Mesenchymal stem cell (in vitro differentiated cells and primary cell): ENCODE measurements around the gene PTPN12.
A peak's percentile ranks its signal among the peaks of the same experiment; 100 is the strongest.

ENCODE experiments used
- DNase-seq: peaks from one replicate; pipeline ENCODE4 v3.0.0-alpha.2; 2013
- H2AFZ ChIP-seq: one replicate; pipeline ENCODE4 v1.6.1; 2013; ENCODE audit warnings: low read depth, mild to moderate bottlenecking, control low read depth, inconsistent platforms, low read length, moderate library complexity
- H2AK5ac ChIP-seq: 2 replicates; pipeline ENCODE4 v1.6.1; 2013; ENCODE audit warnings: low read length, moderate library complexity, mild to moderate bottlenecking, inconsistent platforms; ENCODE audit not compliant: severe bottlenecking
- H2BK120ac ChIP-seq: one replicate; pipeline ENCODE4 v1.6.1; 2013; ENCODE audit warnings: low read depth, mild to moderate bottlenecking, inconsistent platforms, low read length, moderate library complexity
- H2BK12ac ChIP-seq, 2 experiments: one replicate each; pipeline ENCODE4 v1.6.1; 2013; ENCODE audit warnings: inconsistent platforms in 2 of 2, low read length in 2 of 2, mild to moderate bottlenecking in 2 of 2, moderate library complexity in 2 of 2, control low read depth in 1 of 2
- H2BK15ac ChIP-seq: one replicate; pipeline ENCODE4 v1.6.1; 2013; ENCODE audit warnings: mild to moderate bottlenecking, low read depth, inconsistent platforms; ENCODE audit not compliant: poor library complexity, severe bottlenecking
- H2BK5ac ChIP-seq: 2 replicates; pipeline ENCODE4 v1.6.1; 2013; ENCODE audit warnings: low read depth, mild to moderate bottlenecking, low read length, control low read depth, inconsistent platforms; ENCODE audit not compliant: poor library complexity, severe bottlenecking
- H3K14ac ChIP-seq, 2 experiments: one replicate each; pipeline ENCODE4 v1.6.1; 2013; ENCODE audit warnings: inconsistent platforms in 2 of 2, low read length in 2 of 2, control low read depth in 1 of 2, mild to moderate bottlenecking in 1 of 2, moderate library complexity in 1 of 2
- H3K18ac ChIP-seq, 2 experiments: one replicate each; pipeline ENCODE4 v1.6.1; 2013; ENCODE audit warnings: inconsistent platforms in 2 of 2, low read length in 2 of 2, control low read depth in 1 of 2, low read depth in 1 of 2, mild to moderate bottlenecking in 1 of 2
- H3K23ac ChIP-seq, 2 experiments: one replicate each; pipeline ENCODE4 v1.6.1; 2013; ENCODE audit warnings: inconsistent platforms in 2 of 2, low read length in 2 of 2, mild to moderate bottlenecking in 2 of 2, moderate library complexity in 2 of 2, control low read depth in 1 of 2
- H3K27ac ChIP-seq: 2 replicates; pipeline ENCODE4 v1.5.1; 2013; ENCODE audit warnings: mild to moderate bottlenecking, moderate library complexity, low read length, control low read depth, inconsistent platforms; ENCODE audit not compliant: poor library complexity, severe bottlenecking
- H3K27me3 ChIP-seq, 2 experiments: 2 replicates each; pipeline versions ENCODE4 v1.6.1 to v1.7.0; 2013; ENCODE audit warnings: low read length in 2 of 2, mild to moderate bottlenecking in 2 of 2, moderate library complexity in 2 of 2, control low read depth in 1 of 2, inconsistent platforms in 1 of 2; ENCODE audit not compliant: control insufficient read depth in 1 of 2, insufficient read depth in 1 of 2
- H3K36me3 ChIP-seq, 2 experiments: 2 replicates each; pipeline versions ENCODE4 v1.6.1 to v1.7.0; 2013; ENCODE audit warnings: low read length in 2 of 2, control low read depth in 1 of 2, inconsistent platforms in 1 of 2, low read depth in 1 of 2, mild to moderate bottlenecking in 1 of 2; ENCODE audit not compliant: insufficient read depth in 2 of 2, control insufficient read depth in 1 of 2
- H3K4ac ChIP-seq, 2 experiments: one replicate each; pipeline ENCODE4 v1.6.1; 2013; ENCODE audit warnings: inconsistent platforms in 2 of 2, low read length in 2 of 2, mild to moderate bottlenecking in 2 of 2, moderate library complexity in 2 of 2, control low read depth in 1 of 2, low read depth in 1 of 2
- H3K4me1 ChIP-seq: 2 replicates; pipeline ENCODE4 v1.6.1; 2013; ENCODE audit warnings: low read depth, low read length, control low read depth; ENCODE audit not compliant: control insufficient read depth, insufficient read depth
- H3K4me2 ChIP-seq: 2 replicates; pipeline ENCODE4 v1.6.1; 2013; ENCODE audit warnings: low read length, mild to moderate bottlenecking, inconsistent platforms; ENCODE audit not compliant: poor library complexity, severe bottlenecking
- H3K4me3 ChIP-seq, 2 experiments: 2 replicates each; pipeline versions ENCODE4 v1.5.1 to v1.7.0; 2013; ENCODE audit warnings: low read length in 2 of 2, mild to moderate bottlenecking in 2 of 2, control low read depth in 1 of 2, low read depth in 1 of 2; ENCODE audit not compliant: insufficient read depth in 1 of 2
- H3K79me1 ChIP-seq: replicated peaks from 2 replicates; pipeline ENCODE4 v1.6.1; 2013; ENCODE audit warnings: mild to moderate bottlenecking, control low read depth, low read length, inconsistent platforms; ENCODE audit not compliant: poor library complexity, severe bottlenecking
- H3K9ac ChIP-seq: 2 replicates; pipeline ENCODE4 v1.7.0; 2013; ENCODE audit warnings: mild to moderate bottlenecking, low read length, moderate library complexity
- H3K9me3 ChIP-seq: 2 replicates; pipeline ENCODE4 v1.7.0; 2013; ENCODE audit warnings: mild to moderate bottlenecking, low read length; ENCODE audit not compliant: control insufficient read depth
- H4K8ac ChIP-seq: one replicate; pipeline ENCODE4 v1.6.1; 2013; ENCODE audit warnings: inconsistent platforms, mild to moderate bottlenecking, low read length, moderate library complexity
- H4K91ac ChIP-seq: one replicate; pipeline ENCODE4 v1.6.1; 2013; ENCODE audit warnings: mild to moderate bottlenecking, low read length, inconsistent platforms
- WGBS: methylation state at CpG from one replicate; pipeline ENCODE4 v1.1.7; 2013; ENCODE audit warnings: mixed read lengths; 5-methylcytosine and 5-hydroxymethylcytosine counted together

PTPN12 gene

DNA sequence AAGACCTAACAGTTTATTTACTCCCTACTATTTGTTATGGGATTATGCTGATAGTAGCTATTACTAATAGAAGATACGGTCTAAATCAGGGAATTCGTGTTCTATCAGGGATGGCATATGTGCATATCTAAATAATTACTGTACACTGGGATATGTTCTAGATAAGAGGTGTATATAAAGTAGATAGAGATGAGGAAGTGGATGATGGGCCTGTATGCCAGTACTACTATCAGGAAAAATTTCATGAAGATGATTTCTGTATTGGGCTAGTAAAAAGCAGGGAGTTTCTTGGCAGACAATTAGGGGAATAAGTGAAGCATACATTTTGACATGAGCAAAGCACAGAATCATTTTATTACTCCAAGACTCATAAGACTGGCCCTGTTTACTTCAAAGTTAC, 26.2 kb downstream of the PTPN12 start:
- no peak for DNase-seq
- H3K9ac ChIP-seq: peak overlapping the region; percentile 38
- no peak overlapping the region for H3K4me2 ChIP-seq
- no peak overlapping the region for H4K91ac ChIP-seq
- H3K4me1 ChIP-seq: peaks cover 4% of the 10 kb centered on the region
- H3K9me3 ChIP-seq: no peaks in the 10 kb centered on the region
- H2AK5ac ChIP-seq: no peak overlapping the region
- H2BK5ac ChIP-seq: no peak overlapping the region
- no peak overlapping the region for H2BK120ac ChIP-seq
- no peak overlapping the region for H3K18ac ChIP-seq
- H3K4ac ChIP-seq: no peak overlapping the region
- no peak overlapping the region for H2BK12ac ChIP-seq
- no peak overlapping the region for H3K27ac ChIP-seq
- no peak overlapping the region for H3K14ac ChIP-seq
- no peak overlapping the region for H3K4me3 ChIP-seq
- no peak overlapping the region for H4K8ac ChIP-seq
- H2BK15ac ChIP-seq: no peak overlapping the region
- H3K23ac ChIP-seq: no peak overlapping the region
- H3K36me3 ChIP-seq: peaks cover 0 to 4% of the 10 kb centered on the region in 2 experiments
- no peaks in the 10 kb centered on the region for H3K79me1 ChIP-seq
- WGBS: 91% methylated on average over 2 of the region's 2 CpGs
- no peaks in the 10 kb centered on the region for H3K27me3 ChIP-seq
- H2AFZ ChIP-seq: no peak overlapping the region

DNA sequence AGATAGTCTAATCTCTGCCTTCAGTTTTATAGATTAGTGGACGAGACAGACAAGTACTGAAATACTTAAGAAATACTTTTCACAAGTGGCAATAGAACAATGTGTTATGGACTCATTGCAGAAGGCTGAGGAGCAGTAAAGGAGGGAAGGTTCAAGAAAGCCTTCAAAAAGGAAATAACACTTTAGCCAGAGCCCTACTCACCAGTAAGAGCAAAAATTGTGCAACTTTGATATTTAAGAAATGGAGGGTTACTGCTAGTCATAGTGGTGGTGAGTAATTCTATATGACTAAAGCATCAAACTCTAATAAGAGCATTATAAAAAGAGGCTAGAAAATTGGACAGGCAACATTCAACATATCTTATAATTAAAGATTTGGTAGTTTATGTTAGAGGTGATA, 28.8 kb downstream of the PTPN12 start:
- Histone ChIP-seq H2BK15ac (no peak overlapping the region), H2BK12ac (no peak overlapping the region), H4K8ac (no peak overlapping the region), H3K18ac (no peak overlapping the region), H3K4ac (no peak overlapping the region), H2AK5ac (no peak overlapping the region), H3K4me3 (no peak overlapping the region), H3K4me1 (peaks cover 6% of the 10 kb centered on the region), H3K9ac (peak overlapping the region; percentile 31), H3K4me2 (no peak overlapping the region), H3K36me3 (peaks cover 0 to 12% of the 10 kb centered on the region in 2 experiments), H2BK120ac (no peak overlapping the region), H3K14ac (no peak overlapping the region), H3K79me1 (no peaks in the 10 kb centered on the region), H2BK5ac (no peak overlapping the region), H3K9me3 (no peaks in the 10 kb centered on the region), H3K27ac (no peak overlapping the region), H2AFZ (no peak overlapping the region), H4K91ac (no peak overlapping the region), H3K27me3 (no peaks in the 10 kb centered on the region), H3K23ac (no peak overlapping the region)
- DNase-seq: peak; percentile 66
- whole genome bisulfite sequencing: no CpG with 5 or more reads among the region's 1 CpG

DNA sequence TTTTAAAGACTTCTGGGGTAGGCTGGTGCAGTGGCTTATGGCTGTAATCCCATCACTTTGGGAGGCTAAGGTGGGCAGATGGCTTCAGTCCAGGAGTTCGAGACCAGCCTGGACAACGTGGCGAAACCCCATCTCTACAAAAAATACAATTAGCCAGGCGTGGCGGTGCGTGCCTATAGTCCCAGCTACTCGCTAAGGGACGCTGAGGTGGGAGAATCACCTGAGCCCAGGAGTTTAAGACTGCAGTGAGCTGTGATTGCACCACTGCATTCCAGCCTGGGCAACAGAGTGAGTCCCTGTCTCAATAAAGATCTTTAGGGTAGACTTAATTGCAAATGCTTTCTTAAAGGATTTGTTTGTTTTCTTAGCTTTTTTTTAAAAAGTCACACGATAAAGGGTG, 29.3 kb downstream of the PTPN12 start:
- no peak overlapping the region for H3K27ac ChIP-seq
- no peaks in the 10 kb centered on the region for H3K79me1 ChIP-seq
- no peak overlapping the region for H3K4me3 ChIP-seq
- DNase-seq: no peak
- no peak overlapping the region for H3K4me2 ChIP-seq
- H3K36me3 ChIP-seq: peaks cover 0 to 14% of the 10 kb centered on the region in 2 experiments
- no peak overlapping the region for H3K4ac ChIP-seq
- no peak overlapping the region for H2BK5ac ChIP-seq
- no peak overlapping the region for H2BK12ac ChIP-seq
- no peak overlapping the region for H2AK5ac ChIP-seq
- no peak overlapping the region for H2BK120ac ChIP-seq
- H4K8ac ChIP-seq: no peak overlapping the region
- H3K4me1 ChIP-seq: peaks cover 6% of the 10 kb centered on the region
- no peaks in the 10 kb centered on the region for H3K27me3 ChIP-seq
- no peak overlapping the region for H3K18ac ChIP-seq
- no peak overlapping the region for H3K14ac ChIP-seq
- H2BK15ac ChIP-seq: no peak overlapping the region
- no peak overlapping the region for H4K91ac ChIP-seq
- H3K9ac ChIP-seq: peak overlapping the region; percentile 16
- no peaks in the 10 kb centered on the region for H3K9me3 ChIP-seq
- H3K23ac ChIP-seq: no peak overlapping the region
- no peak overlapping the region for H2AFZ ChIP-seq
- WGBS: 98% methylated on average over 8 of the region's 9 CpGs

DNA sequence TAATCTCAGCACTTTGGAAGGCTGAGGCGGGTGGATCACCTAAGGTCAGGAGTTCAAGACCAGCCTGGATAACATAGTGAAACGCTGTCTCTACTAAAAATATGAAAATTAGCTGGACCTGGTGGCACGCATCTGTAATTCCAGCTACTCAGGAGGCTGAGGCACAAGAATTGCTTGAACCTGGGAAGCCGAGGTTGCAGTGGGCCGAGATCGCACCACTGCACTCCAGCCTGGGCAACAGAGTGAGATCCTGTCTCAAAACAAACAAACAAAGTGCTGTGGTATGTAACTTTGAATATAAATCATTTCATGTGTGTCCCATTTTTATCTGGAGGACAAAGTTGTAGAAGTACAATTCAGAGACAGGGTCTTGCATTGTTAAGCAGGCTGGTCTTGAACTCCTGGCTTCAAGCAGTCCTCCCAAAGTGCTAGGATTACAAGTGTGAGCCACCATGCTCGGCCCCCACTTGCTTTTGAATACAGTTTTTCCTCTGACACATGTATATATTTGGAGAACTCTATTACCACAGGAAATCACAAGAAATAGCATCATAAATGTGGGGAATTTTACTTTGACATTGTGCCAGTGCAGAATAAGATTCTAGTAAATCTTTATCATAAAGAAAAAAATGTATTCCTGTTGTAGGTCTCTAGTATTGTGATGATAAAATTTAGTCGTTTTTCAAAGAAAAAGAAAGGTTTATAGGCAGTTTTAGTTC, 32.6 kb downstream of the PTPN12 start:
- H3K79me1 ChIP-seq: peaks cover 12% of the 10 kb centered on the region
- no peak overlapping the region for H3K4me2 ChIP-seq
- no peaks in the 10 kb centered on the region for H3K27me3 ChIP-seq
- no peak overlapping the region for H2AK5ac ChIP-seq
- no peaks in the 10 kb centered on the region for H3K9me3 ChIP-seq
- no peak overlapping the region for H2AFZ ChIP-seq
- H2BK15ac ChIP-seq: no peak overlapping the region
- no peak overlapping the region for H2BK12ac ChIP-seq
- H3K14ac ChIP-seq: no peak overlapping the region
- H3K4me1 ChIP-seq: peaks cover 6% of the 10 kb centered on the region
- WGBS: 88% methylated on average over 7 of the region's 8 CpGs
- H4K8ac ChIP-seq: no peak overlapping the region
- H4K91ac ChIP-seq: no peak overlapping the region
- no peak overlapping the region for H3K4ac ChIP-seq
- H3K4me3 ChIP-seq: no peak overlapping the region
- DNase-seq: no peak
- no peak overlapping the region for H2BK120ac ChIP-seq
- H3K23ac ChIP-seq: no peak overlapping the region
- peak overlapping the region; percentile 53 for H3K27ac ChIP-seq
- no peak overlapping the region for H3K18ac ChIP-seq
- H3K9ac ChIP-seq: peak overlapping the region; percentile 57
- no peak overlapping the region for H2BK5ac ChIP-seq
- peaks cover 2 to 45% of the 10 kb centered on the region in 2 experiments for H3K36me3 ChIP-seq
